Skin epidermis (tissue), 12 donors: Measurements from ENCODE around the gene MRNIP.
"Not testable (repeated sequence)": the region's sequence is repeated elsewhere in the genome, so short reads cannot be mapped to it uniquely, and the experiment has no call there.

Source experiments
- H3K27ac ChIP-seq, 21 experiments: fragments of 200-600 bp; sonication (generic) in 11 of 21; one replicate each; pipeline ENCODE4 v1.5.0; 2020; ENCODE audit warnings: mild to moderate bottlenecking in 3 of 21, inconsistent platforms in 2 of 21, moderate library complexity in 2 of 21
- H3K4me3 ChIP-seq, 7 experiments: fragments of 200-600 bp; sonication (generic) in 2 of 7; one replicate each; pipeline ENCODE4 v1.5.0; 2020; ENCODE audit warnings: inconsistent platforms in 2 of 7, mild to moderate bottlenecking in 2 of 7, moderate library complexity in 1 of 7

The MRNIP gene

GRCh38 chr5:179798144-179798770 lies 60.4 kb downstream of the MRNIP start:
- H3K27ac ChIP-seq, result no peak overlapping the region
- H3K4me3 ChIP-seq, result no peak overlapping the region

- Histone ChIP-seq H3K4me3 (no peak overlapping the region), H3K27ac (no peak overlapping the region)
Observed at GRCh38 chr5:179797741-179798140, 60.9 kb downstream of the MRNIP start.

- Histone ChIP-seq H3K27ac (peak overlapping the region in 19 of 21 experiments; percentile 67 to 91 (median 83)), H3K4me3 (peak overlapping the region in 5 of 7 experiments; percentile 51 to 72 (median 69))
Observed at GRCh38 chr5:179796877-179797608, 61.6 kb downstream of the MRNIP start.

- peak overlapping the region; percentile 49 to 72 (median 68) for H3K4me3 ChIP-seq
- peak overlapping the region; percentile 40 to 91 (median 83) for H3K27ac ChIP-seq
Observed at GRCh38 chr5:179795863-179796833, 62.5 kb downstream of the MRNIP start.

- Histone ChIP-seq H3K27ac (peak overlapping the region; percentile 40 to 91 (median 83)), H3K4me3 (peak overlapping the region; percentile 49 to 72 (median 68))
Observed at GRCh38 chr5:179795049-179795862, 63.4 kb downstream of the MRNIP start.

GRCh38 chr5:179794575-179794974 lies 64.0 kb downstream of the MRNIP start:
- Histone ChIP-seq H3K4me3 (peak overlapping the region in 5 of 7 experiments; percentile 18 to 72 (median 58)), H3K27ac (peak overlapping the region in 17 of 21 experiments; percentile 2 to 91 (median 70))

GRCh38 chr5:179794171-179794570 lies 64.4 kb downstream of the MRNIP start:
- Histone ChIP-seq H3K27ac (peak overlapping the region in 20 of 21 experiments; percentile 2 to 91 (median 70)), H3K4me3 (peak overlapping the region in 4 of 7 experiments; percentile 1 to 18 (median 8))

GRCh38 chr5:179793468-179794139 lies 65.0 kb downstream of the MRNIP start, which contains the start of gene LTC4S:
LTC4S (plus strand) TSS chr5:179793986; CDS start chr5:179794081, 95 bp downstream.
- H3K4me3 ChIP-seq, result peak within 1 kb of the TSS in 5 of 7 experiments; percentile 18 to 72 (median 58)
- peak within 1 kb of the TSS; percentile 24 to 91 (median 72) for H3K27ac ChIP-seq

GRCh38 chr5:179792612-179793467 lies 65.8 kb downstream of the MRNIP start:
- peak overlapping the region; percentile 17 to 91 (median 70) for H3K27ac ChIP-seq

GRCh38 chr5:179791881-179792611 lies 66.6 kb downstream of the MRNIP start:
- H3K27ac ChIP-seq, result peak overlapping the region in 17 of 21 experiments; percentile 22 to 91 (median 76)

More at GRCh38 chr5:179792612-179793467, 65.8 kb downstream of the MRNIP start:
- H3K4me3 ChIP-seq, result no peak overlapping the region

GRCh38 chr5:179789278-179789677 lies 69.3 kb downstream of the MRNIP start:
- not testable (repeated sequence) for H3K27ac ChIP-seq, H3K4me3 ChIP-seq

More at GRCh38 chr5:179791881-179792611, 66.6 kb downstream of the MRNIP start:
- no peak overlapping the region for H3K4me3 ChIP-seq

- H3K27ac ChIP-seq, result no peak overlapping the region
- H3K4me3 ChIP-seq, result no peak overlapping the region
Observed at GRCh38 chr5:179788193-179788854, 70.3 kb downstream of the MRNIP start.
